ENCODE data around the gene FGR.

Gene FGR

DNA sequence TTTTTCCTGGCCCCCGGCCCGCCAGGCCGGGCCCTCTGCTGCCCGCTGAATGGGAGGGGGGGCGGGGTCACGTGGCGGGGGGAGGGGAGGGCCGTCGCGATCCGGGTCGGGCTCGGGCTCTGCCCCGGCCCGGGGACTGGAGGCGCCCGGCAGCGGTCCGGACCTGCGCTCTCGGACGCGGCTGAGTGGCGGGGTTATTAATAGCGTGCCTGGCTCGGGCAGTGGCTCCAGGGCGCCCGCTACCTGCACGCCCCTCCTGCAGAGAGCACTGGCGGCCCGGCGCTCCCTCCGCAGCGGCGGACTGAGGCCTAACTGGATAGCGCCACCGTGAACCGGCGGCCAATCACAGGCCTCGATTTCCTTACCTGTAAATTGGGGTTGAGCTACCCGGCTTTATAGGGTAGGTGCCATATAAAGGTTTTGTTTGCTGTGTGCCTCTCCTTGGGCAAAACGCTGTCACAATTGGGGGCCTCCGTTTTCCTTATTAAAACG lies 59.1 kb downstream of the FGR start:
- Histone ChIP-seq H2AFZ (ENCODE audit: low read depth) (no peak overlapping the region), H3K36me3 (ENCODE audit: insufficient read depth) (no peaks in the 10 kb centered on the region), H3K9ac (no peak overlapping the region), H3K4me3 (IDR thresholded peaks at IDR 0.05; ENCODE audit: insufficient read depth, low read depth, low read length) (no peak overlapping the region), H3K4me2 (no peak overlapping the region), H3K27me3 (ENCODE audit: insufficient read depth, low read depth) (peaks cover 6% of the 10 kb centered on the region; the same call in 1 of the 2 replicates), H3K79me2 (ENCODE audit: insufficient read depth, low read depth) (no peaks in the 10 kb centered on the region), H3K27ac (no peak overlapping the region), H3K4me1 (ENCODE audit: low read depth, poor library complexity, severe bottlenecking) (no peaks in the 10 kb centered on the region), H4K20me1 (ENCODE audit: insufficient read depth) (no peaks in the 10 kb centered on the region)
- TF ChIP-seq, protein P1, sequence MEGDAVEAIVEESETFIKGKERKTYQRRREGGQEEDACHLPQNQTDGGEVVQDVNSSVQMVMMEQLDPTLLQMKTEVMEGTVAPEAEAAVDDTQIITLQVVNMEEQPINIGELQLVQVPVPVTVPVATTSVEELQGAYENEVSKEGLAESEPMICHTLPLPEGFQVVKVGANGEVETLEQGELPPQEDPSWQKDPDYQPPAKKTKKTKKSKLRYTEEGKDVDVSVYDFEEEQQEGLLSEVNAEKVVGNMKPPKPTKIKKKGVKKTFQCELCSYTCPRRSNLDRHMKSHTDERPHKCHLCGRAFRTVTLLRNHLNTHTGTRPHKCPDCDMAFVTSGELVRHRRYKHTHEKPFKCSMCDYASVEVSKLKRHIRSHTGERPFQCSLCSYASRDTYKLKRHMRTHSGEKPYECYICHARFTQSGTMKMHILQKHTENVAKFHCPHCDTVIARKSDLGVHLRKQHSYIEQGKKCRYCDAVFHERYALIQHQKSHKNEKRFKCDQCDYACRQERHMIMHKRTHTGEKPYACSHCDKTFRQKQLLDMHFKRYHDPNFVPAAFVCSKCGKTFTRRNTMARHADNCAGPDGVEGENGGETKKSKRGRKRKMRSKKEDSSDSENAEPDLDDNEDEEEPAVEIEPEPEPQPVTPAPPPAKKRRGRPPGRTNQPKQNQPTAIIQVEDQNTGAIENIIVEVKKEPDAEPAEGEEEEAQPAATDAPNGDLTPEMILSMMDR (conservative IDR thresholded peaks at IDR 0.05; ENCODE audit: low read depth, low read length) = no peak

DNA sequence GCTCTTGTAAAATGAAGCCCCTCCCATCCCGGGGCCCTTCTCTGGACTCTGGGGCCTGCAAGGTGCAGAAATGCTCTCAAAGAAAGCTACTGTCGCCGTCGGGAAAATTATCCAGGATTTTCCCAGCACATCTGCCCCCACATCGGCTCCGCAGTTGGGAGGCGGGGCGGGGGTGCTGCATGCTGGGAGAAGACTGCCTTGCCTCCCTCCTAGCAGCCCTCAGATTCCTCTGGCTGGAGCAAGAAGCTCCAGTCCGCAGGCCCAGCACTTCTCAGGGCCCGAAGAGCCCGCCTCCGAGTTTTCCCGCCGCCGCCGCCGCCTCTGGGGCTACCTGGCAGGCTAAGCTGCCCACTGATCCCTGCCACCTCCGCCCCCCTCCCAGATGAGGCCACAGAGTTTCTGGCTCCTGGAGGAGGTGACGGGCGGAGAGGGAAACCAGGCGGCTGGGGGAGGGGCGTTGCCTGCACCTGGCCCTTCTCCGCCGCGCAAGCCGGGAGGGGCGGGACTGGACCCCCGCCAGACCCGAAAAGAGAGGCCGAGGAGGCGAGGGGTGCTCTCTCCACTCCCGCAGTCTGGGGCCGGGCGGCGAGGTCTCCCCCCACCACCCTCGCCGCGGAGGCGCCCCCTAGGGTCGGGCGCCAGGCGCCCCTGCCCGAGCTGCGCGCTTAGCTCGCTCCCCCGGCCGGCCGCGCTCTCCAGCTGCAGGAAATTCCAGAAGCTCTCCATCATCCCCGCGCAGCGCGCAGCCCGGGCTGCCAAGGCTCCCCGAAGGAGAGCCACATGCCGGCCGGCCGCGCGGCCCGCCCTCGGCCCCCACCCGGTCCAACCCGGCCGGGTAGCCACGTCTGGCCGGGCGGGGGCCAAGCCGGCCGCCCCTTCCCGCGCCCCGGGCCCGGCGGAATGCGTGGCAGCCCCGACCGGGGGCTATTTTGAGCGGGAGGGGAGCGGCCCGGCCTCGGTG lies 59.8 kb downstream of the FGR start:
- TF ChIP-seq, protein P1 (conservative IDR thresholded peaks at IDR 0.05; ENCODE audit: low read depth, low read length) = no peak
- no peak overlapping the region for H3K4me2 ChIP-seq
- no peak overlapping the region for H3K9ac ChIP-seq
- no peak overlapping the region for H3K27ac ChIP-seq
- H3K36me3 ChIP-seq (ENCODE audit: insufficient read depth) = no peaks in the 10 kb centered on the region
- no peaks in the 10 kb centered on the region for H3K4me1 ChIP-seq (ENCODE audit: low read depth, poor library complexity, severe bottlenecking)
- no peak overlapping the region for H2AFZ ChIP-seq (ENCODE audit: low read depth)
- H3K27me3 ChIP-seq (ENCODE audit: insufficient read depth, low read depth) = peaks cover 6% of the 10 kb centered on the region; the same call in 1 of the 2 replicates
- no peaks in the 10 kb centered on the region for H4K20me1 ChIP-seq (ENCODE audit: insufficient read depth)
- no peak overlapping the region for H3K4me3 ChIP-seq (IDR thresholded peaks at IDR 0.05; ENCODE audit: insufficient read depth, low read depth, low read length)
- no peaks in the 10 kb centered on the region for H3K79me2 ChIP-seq (ENCODE audit: insufficient read depth, low read depth)

DNA sequence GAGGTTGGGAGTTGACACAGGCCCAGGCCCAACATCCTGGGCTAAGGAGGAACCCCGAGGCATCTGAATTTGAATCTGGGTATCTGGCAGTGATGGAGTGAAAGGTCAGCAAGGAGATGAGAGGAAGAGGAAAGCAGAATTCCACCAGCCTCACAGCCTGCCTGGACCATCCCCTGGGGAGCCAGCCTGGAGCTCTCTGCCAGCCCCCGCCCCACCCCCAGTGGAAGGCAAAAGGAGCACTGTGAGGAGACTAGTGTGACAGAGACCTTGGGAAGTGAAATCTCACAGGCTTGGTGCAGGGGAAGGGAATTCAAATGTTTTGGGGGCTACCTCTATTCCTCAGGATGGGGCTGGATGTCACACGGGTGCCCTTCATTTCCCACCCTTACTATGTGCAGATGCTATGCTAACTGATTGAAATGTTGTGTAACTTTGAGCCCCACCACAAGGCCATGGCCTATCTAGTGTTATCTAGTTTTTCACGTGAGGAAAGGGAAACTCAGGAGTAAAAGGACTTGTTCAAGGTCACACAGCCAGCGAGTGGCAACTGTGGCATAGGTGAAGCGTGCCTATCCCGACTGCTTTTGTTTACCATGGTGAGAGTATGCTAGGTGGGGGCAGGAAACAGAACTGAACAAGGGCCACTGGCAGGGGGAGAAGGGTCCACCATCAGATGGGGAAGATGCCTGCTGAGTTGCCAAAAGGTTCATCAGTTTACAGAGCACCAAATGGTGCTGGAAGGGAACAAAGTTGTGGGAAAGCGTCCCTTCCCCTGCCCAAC lies 60.8 kb downstream of the FGR start:
- Histone ChIP-seq H3K36me3 (ENCODE audit: insufficient read depth) (no peaks in the 10 kb centered on the region), H3K4me3 (IDR thresholded peaks at IDR 0.05; ENCODE audit: insufficient read depth, low read depth, low read length) (no peak overlapping the region), H3K9ac (no peak overlapping the region), H4K20me1 (ENCODE audit: insufficient read depth) (no peaks in the 10 kb centered on the region), H3K4me2 (no peak overlapping the region), H3K79me2 (ENCODE audit: insufficient read depth, low read depth) (no peaks in the 10 kb centered on the region), H3K4me1 (ENCODE audit: low read depth, poor library complexity, severe bottlenecking) (peaks cover 3% of the 10 kb centered on the region), H3K27ac (no peak overlapping the region), H2AFZ (ENCODE audit: low read depth) (no peak overlapping the region), H3K27me3 (ENCODE audit: insufficient read depth, low read depth) (peaks cover 6% of the 10 kb centered on the region; the same call in 1 of the 2 replicates)
- TF ChIP-seq, protein P1 (conservative IDR thresholded peaks at IDR 0.05; ENCODE audit: low read depth, low read length) = no peak

DNA sequence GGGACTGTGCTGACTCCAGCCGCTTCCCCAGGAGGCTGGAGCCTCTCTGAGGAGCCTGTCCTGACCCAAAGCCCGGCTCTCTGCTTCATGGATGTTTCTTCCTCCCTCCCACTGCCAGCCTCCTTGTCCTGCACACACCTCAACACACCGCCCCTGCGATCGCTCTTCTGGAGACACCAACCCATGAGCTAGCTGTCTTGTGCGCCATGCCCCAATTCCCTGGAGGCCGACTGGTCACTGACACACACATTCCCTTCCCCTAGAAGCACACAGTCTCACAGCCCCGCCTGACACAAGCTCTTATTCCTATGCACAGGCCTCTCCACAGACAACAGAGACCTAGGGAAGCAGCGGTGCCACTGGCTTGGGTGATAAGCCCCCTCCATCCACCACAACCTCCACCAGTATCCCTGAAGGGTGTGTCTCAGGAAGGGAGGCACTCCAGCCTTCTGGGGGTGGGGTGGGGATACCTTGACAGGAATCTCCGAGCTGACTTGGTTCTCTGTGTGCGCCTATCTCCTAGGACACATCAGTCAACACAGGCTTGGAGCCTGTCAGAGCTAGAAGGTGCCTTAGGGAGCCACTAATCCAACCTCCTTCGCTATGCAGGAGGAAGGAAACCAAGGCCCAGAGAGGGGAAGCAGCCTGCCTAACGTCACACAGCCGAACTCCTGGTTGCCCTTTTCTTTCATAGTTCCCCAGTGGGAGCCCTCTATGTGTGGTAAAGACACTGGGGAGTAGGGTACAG lies 62.1 kb downstream of the FGR start:
- Histone ChIP-seq H3K36me3 (ENCODE audit: insufficient read depth) (no peaks in the 10 kb centered on the region), H3K27ac (no peak overlapping the region), H2AFZ (ENCODE audit: low read depth) (no peak overlapping the region), H3K4me3 (IDR thresholded peaks at IDR 0.05; ENCODE audit: insufficient read depth, low read depth, low read length) (no peak overlapping the region), H3K4me1 (ENCODE audit: low read depth, poor library complexity, severe bottlenecking) (peaks cover 11% of the 10 kb centered on the region), H3K27me3 (ENCODE audit: insufficient read depth, low read depth) (peaks cover 6% of the 10 kb centered on the region; the same call in 1 of the 2 replicates), H3K4me2 (no peak overlapping the region), H3K9ac (no peak overlapping the region), H3K79me2 (ENCODE audit: insufficient read depth, low read depth) (no peaks in the 10 kb centered on the region), H4K20me1 (ENCODE audit: insufficient read depth) (no peaks in the 10 kb centered on the region)
- TF ChIP-seq, protein P1 (conservative IDR thresholded peaks at IDR 0.05; ENCODE audit: low read depth, low read length) = no peak
